Measurements from ENCODE around the gene DCN. TPM values are rescaled to one million over a fixed set of nuclear protein-coding genes. Genes with fewer than 3 reads are reported as not detected.
A peak's percentile ranks its signal among the peaks of the same experiment; 100 is the strongest.

DCN gene
- polyA plus RNA-seq, 1 of the 3 experiments (the other 2 are of a cell fraction): 5.5 TPM

DNA sequence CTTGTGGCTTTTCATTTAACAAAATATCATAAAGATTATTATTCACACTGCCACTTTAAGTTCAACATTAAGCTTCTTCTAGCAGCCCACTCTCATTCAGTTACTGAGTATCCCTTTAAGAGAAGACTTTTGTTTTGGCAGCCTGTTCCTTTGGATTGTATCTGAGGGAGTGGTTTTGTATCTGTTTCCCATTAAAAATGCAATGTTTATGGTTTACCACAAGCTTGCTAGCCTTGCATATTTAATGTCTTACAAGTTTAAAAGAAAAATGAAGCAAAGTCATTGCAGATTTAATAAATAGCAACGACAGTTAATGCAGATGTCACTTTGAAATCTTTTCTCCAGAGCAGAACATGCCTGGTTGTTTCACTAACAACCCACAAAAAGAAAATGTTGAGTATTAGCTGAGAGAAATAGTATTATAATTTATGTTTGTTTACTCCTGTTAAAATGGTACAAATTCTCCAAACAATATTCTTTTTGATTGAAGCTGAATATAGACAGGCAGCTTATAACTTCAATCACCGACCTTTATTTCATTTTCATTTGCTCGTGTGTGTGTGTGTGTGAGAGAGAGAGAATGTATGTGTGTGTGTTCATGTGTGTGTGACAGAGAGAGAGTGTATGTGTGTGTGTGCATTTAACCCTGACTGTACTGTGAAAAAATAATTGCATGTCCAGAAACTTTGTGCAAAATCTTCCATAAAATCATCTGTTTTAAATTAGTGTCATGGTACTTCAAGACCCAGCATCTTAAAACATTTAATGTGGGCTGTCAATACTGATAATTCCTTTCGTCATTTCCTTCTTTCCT lies 1.8 kb downstream of the DCN start:
- POLR2A ChIA-PET: interaction anchor here (0.8 kb wide), 1 partner anchor 76 kb away, joined by 3 read pairs; no protein-coding TSS in a partner anchor
- DNase-seq: peak; percentile 7
- Histone ChIP-seq H2AFZ (ENCODE audit: low read depth) (peak overlapping the region; percentile 78), H3K36me3 (replicated peaks in 1 of 2; ENCODE audit: control insufficient read depth in 1 of 2, insufficient read depth in 2 of 2, low read length in 1 of 2) (no peaks in the 10 kb centered on the region), H3K9me3 (no peaks in the 10 kb centered on the region), H3K4me2 (peak overlapping the region; percentile 68), H3K27me3 (ENCODE audit: insufficient read depth) (no peaks in the 10 kb centered on the region), H3K4me1 (ENCODE audit: control insufficient read depth in 1 of 2, insufficient read depth in 2 of 2, low read depth in 1 of 2, low read length in 1 of 2) (peaks cover 9 to 29% of the 10 kb centered on the region in 2 experiments; a peak in 3 of 4 replicates), H3F3A (replicated peaks; ENCODE audit: insufficient read depth) (peaks cover 21% of the 10 kb centered on the region), H3K4me3 (ENCODE audit: low read depth in 2 of 2, low read length in 1 of 2) (peak overlapping the region; percentile 6 to 42; a peak in 2 of 4 replicates), H3K9ac (peak overlapping the region; percentile 22; the same call in 1 of the 2 replicates), H3K27ac (ENCODE audit: low read depth in 2 of 2, low read length in 1 of 2) (peak overlapping the region; percentile 53 to 75), H4K20me1 (ENCODE audit: insufficient read depth) (no peaks in the 10 kb centered on the region), H3K9me2 (no peaks in the 10 kb centered on the region), H3K79me2 (ENCODE audit: insufficient read depth) (no peaks in the 10 kb centered on the region)
- CTCF ChIA-PET: interaction anchor here (0.6 to 8.2 kb wide), 8 partner anchors 8 to 486 kb away, joined by 3 to 95 read pairs (median 5); no protein-coding TSS in a partner anchor
- 12% methylated on average over 4 of the region's 4 CpGs for WGBS (ENCODE audit: low lambda C conversion rate)
- TF ChIP-seq, protein P1, sequence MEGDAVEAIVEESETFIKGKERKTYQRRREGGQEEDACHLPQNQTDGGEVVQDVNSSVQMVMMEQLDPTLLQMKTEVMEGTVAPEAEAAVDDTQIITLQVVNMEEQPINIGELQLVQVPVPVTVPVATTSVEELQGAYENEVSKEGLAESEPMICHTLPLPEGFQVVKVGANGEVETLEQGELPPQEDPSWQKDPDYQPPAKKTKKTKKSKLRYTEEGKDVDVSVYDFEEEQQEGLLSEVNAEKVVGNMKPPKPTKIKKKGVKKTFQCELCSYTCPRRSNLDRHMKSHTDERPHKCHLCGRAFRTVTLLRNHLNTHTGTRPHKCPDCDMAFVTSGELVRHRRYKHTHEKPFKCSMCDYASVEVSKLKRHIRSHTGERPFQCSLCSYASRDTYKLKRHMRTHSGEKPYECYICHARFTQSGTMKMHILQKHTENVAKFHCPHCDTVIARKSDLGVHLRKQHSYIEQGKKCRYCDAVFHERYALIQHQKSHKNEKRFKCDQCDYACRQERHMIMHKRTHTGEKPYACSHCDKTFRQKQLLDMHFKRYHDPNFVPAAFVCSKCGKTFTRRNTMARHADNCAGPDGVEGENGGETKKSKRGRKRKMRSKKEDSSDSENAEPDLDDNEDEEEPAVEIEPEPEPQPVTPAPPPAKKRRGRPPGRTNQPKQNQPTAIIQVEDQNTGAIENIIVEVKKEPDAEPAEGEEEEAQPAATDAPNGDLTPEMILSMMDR (IDR thresholded peaks at IDR 0.05): no peak
- TF ChIP-seq GATA2 (CRISPR knock-in tag; IDR thresholded peaks at IDR 0.05) (no peak), YY1 (IDR thresholded peaks at IDR 0.05; ENCODE audit: low read depth) (no peak), RAD21 (IDR thresholded peaks at IDR 0.05; ENCODE audit: low read length) (no peak), POLR2AphosphoS5 (IDR thresholded peaks at IDR 0.05; ENCODE audit: low read depth, low read length) (peak; percentile 71; the same call in 1 of the 2 replicates), NRF1 (IDR thresholded peaks at IDR 0.05; ENCODE audit: low read depth, low read length) (no peak), GABPA (IDR thresholded peaks at IDR 0.05; ENCODE audit: low read depth) (no peak), FOXM1 (IDR thresholded peaks at IDR 0.05; ENCODE audit: low read depth) (peak; percentile 80; the same call in 1 of the 2 replicates), RFX5 (IDR thresholded peaks at IDR 0.05; ENCODE audit: low read length) (no peak), SIN3A (IDR thresholded peaks at IDR 0.05; ENCODE audit: borderline replicate concordance, low read depth, low read length) (no peak), EP300 (IDR thresholded peaks at IDR 0.05; ENCODE audit: borderline replicate concordance in 1 of 2, low read depth in 1 of 2, low read length in 1 of 2) (peak; percentile 68 to 88), NFIC (IDR thresholded peaks at IDR 0.05; ENCODE audit: borderline replicate concordance) (peak; percentile 75), CHD2 (IDR thresholded peaks at IDR 0.05; ENCODE audit: low read length, partially characterized antibody) (peak; percentile 9), ELF1 (IDR thresholded peaks at IDR 0.05) (no peak), PBX3 (IDR thresholded peaks at IDR 0.05) (peak; percentile 94), JUND (IDR thresholded peaks at IDR 0.05) (peak; percentile 76), EZH2phosphoT487 (IDR thresholded peaks at IDR 0.05; ENCODE audit: borderline replicate concordance, low read depth) (no peak), FOXJ3 (CRISPR knock-in tag; IDR thresholded peaks at IDR 0.05) (no peak), FOSL2 (IDR thresholded peaks at IDR 0.05; ENCODE audit: borderline replicate concordance, low read depth) (peak; percentile 35; the same call in 1 of the 2 replicates), RXRA (IDR thresholded peaks at IDR 0.05; ENCODE audit: borderline replicate concordance, low read depth) (peak; percentile 50; the same call in 1 of the 2 replicates)
- TF ChIP-seq, protein P2, sequence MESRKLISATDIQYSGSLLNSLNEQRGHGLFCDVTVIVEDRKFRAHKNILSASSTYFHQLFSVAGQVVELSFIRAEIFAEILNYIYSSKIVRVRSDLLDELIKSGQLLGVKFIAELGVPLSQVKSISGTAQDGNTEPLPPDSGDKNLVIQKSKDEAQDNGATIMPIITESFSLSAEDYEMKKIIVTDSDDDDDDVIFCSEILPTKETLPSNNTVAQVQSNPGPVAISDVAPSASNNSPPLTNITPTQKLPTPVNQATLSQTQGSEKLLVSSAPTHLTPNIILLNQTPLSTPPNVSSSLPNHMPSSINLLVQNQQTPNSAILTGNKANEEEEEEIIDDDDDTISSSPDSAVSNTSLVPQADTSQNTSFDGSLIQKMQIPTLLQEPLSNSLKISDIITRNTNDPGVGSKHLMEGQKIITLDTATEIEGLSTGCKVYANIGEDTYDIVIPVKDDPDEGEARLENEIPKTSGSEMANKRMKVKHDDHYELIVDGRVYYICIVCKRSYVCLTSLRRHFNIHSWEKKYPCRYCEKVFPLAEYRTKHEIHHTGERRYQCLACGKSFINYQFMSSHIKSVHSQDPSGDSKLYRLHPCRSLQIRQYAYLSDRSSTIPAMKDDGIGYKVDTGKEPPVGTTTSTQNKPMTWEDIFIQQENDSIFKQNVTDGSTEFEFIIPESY (IDR thresholded peaks at IDR 0.05; ENCODE audit: borderline replicate concordance, low read depth): no peak
- TF ChIP-seq, protein P3, sequence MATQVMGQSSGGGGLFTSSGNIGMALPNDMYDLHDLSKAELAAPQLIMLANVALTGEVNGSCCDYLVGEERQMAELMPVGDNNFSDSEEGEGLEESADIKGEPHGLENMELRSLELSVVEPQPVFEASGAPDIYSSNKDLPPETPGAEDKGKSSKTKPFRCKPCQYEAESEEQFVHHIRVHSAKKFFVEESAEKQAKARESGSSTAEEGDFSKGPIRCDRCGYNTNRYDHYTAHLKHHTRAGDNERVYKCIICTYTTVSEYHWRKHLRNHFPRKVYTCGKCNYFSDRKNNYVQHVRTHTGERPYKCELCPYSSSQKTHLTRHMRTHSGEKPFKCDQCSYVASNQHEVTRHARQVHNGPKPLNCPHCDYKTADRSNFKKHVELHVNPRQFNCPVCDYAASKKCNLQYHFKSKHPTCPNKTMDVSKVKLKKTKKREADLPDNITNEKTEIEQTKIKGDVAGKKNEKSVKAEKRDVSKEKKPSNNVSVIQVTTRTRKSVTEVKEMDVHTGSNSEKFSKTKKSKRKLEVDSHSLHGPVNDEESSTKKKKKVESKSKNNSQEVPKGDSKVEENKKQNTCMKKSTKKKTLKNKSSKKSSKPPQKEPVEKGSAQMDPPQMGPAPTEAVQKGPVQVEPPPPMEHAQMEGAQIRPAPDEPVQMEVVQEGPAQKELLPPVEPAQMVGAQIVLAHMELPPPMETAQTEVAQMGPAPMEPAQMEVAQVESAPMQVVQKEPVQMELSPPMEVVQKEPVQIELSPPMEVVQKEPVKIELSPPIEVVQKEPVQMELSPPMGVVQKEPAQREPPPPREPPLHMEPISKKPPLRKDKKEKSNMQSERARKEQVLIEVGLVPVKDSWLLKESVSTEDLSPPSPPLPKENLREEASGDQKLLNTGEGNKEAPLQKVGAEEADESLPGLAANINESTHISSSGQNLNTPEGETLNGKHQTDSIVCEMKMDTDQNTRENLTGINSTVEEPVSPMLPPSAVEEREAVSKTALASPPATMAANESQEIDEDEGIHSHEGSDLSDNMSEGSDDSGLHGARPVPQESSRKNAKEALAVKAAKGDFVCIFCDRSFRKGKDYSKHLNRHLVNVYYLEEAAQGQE (IDR thresholded peaks at IDR 0.05; ENCODE audit: low read depth, low read length): no peak
- TF ChIP-seq, protein P4, sequence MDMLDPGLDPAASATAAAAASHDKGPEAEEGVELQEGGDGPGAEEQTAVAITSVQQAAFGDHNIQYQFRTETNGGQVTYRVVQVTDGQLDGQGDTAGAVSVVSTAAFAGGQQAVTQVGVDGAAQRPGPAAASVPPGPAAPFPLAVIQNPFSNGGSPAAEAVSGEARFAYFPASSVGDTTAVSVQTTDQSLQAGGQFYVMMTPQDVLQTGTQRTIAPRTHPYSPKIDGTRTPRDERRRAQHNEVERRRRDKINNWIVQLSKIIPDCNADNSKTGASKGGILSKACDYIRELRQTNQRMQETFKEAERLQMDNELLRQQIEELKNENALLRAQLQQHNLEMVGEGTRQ (IDR thresholded peaks at IDR 0.05; ENCODE audit: borderline replicate concordance, low read depth, low read length): no peak
